OCI-LY3 (cell line): ENCODE measurements around the gene GLP1R.

ENCODE experiments used
- H2AFZ ChIP-seq: fragments of 200-600, 300-600 bp; shearing (Covaris generic); 2 replicates; pipeline ENCODE4 v1.6.0; 2014; ENCODE audit warnings: antibody characterized with exemption, low read depth, low read length
- H3K27ac ChIP-seq: fragments of 200-600, 300-600 bp; sonication (generic); 2 replicates; pipeline ENCODE4 v1.5.1; 2014; ENCODE audit warnings: mild to moderate bottlenecking, low read length, moderate library complexity, mixed read lengths
- H3K27me3 ChIP-seq: fragments of 200-600, 300-600 bp; sonication (generic); 2 replicates; pipeline ENCODE4 v1.6.1; 2014; ENCODE audit warnings: low read depth, low read length, mixed read lengths
- H3K36me3 ChIP-seq: fragments of 200-600, 300-600 bp; sonication (generic); replicated peaks from 2 replicates; pipeline ENCODE3; 2014; ENCODE audit warnings: low read depth, low read length, mixed read lengths
- H3K4me1 ChIP-seq: fragments of 300-600, 200-600 bp; sonication (generic); 2 replicates; pipeline ENCODE4 v1.6.1; 2014; ENCODE audit warnings: low read length, mixed read lengths
- H3K4me2 ChIP-seq: fragments of 200-600, 300-600 bp; sonication (generic); 2 replicates; pipeline ENCODE4 v1.6.1; 2014; ENCODE audit warnings: low read length, mixed read lengths
- H3K4me3 ChIP-seq: fragments of 300-600, 200-600 bp; sonication (generic); 2 replicates; pipeline ENCODE4 v1.5.1; 2014; ENCODE audit warnings: antibody characterized with exemption, mild to moderate bottlenecking, low read length, moderate library complexity
- H3K79me2 ChIP-seq: fragments of 300-600, 200-600 bp; shearing (Covaris generic); 2 replicates; pipeline ENCODE4 v1.6.1; 2014; ENCODE audit warnings: mild to moderate bottlenecking, low read length, mixed read lengths
- H3K9ac ChIP-seq: fragments of 300-600, 200-600 bp; shearing (Covaris generic); 2 replicates; pipeline ENCODE4 v1.6.0; 2014; ENCODE audit warnings: mild to moderate bottlenecking, low read length, moderate library complexity
- H3K9me3 ChIP-seq: fragments of 200-600, 300-600 bp; shearing (Covaris generic); 2 replicates; pipeline ENCODE4 v1.6.1; 2014; ENCODE audit warnings: low read length, mixed read lengths; ENCODE audit not compliant: insufficient read depth
- H4K20me1 ChIP-seq: fragments of 200-600, 300-600 bp; sonication (generic); 2 replicates; pipeline ENCODE4 v1.6.1; 2016; ENCODE audit warnings: low read length, mixed read lengths; ENCODE audit not compliant: insufficient read depth
- CTCF ChIP-seq: fragments of 200-600, 300-600 bp; sonication (generic); IDR thresholded peaks from 2 replicates; pipeline ENCODE4 v1.5.1; 2014; ENCODE audit warnings: antibody characterized with exemption, low read length, low read depth
- EZH2phosphoT487 ChIP-seq: fragments of 200-600 bp; shearing (Covaris generic); IDR thresholded peaks from 2 replicates; pipeline ENCODE4 v1.6.1; 2018; ENCODE audit warnings: antibody characterized with exemption, mixed run types, low read depth

Gene GLP1R

GRCh38 chr6:39041072-39041471 is 7.5 kb upstream of the GLP1R start:
- Histone ChIP-seq H3K4me1 (peaks cover 20% of the 10 kb centered on the region), H3K27me3 (peaks cover 39% of the 10 kb centered on the region), H4K20me1 (no peaks in the 10 kb centered on the region), H3K27ac (no peak overlapping the region), H3K4me3 (no peak overlapping the region; the same call in 1 of the 2 replicates), H3K36me3 (peaks cover 5% of the 10 kb centered on the region), H3K4me2 (peak overlapping the region; percentile 39), H2AFZ (no peak overlapping the region), H3K9ac (no peak overlapping the region), H3K9me3 (0 out of 2 replicates have a peak, but pooled peaks cover 8% of the 10 kb centered on the region), H3K79me2 (no peaks in the 10 kb centered on the region)
- TF ChIP-seq CTCF (no peak), EZH2phosphoT487 (no peak)

- Histone ChIP-seq H3K9ac (no peak overlapping the region), H4K20me1 (no peaks in the 10 kb centered on the region), H3K9me3 (0 out of 2 replicates have a peak, but pooled peaks cover 8% of the 10 kb centered on the region), H2AFZ (no peak overlapping the region), H3K79me2 (no peaks in the 10 kb centered on the region), H3K4me2 (no peak overlapping the region), H3K27ac (no peak overlapping the region), H3K27me3 (peaks cover 28% of the 10 kb centered on the region), H3K36me3 (peaks cover 5% of the 10 kb centered on the region), H3K4me1 (peaks cover 20% of the 10 kb centered on the region), H3K4me3 (no peak overlapping the region)
- no peak for TF ChIP-seq EZH2phosphoT487
- TF ChIP-seq CTCF, result no peak
Observed at GRCh38 chr6:39043776-39044175, 4.8 kb upstream of the GLP1R start.

GRCh38 chr6:39044181-39044580 is 4.4 kb upstream of the GLP1R start:
- H3K79me2 ChIP-seq, result no peaks in the 10 kb centered on the region
- peaks cover 25% of the 10 kb centered on the region for H3K27me3 ChIP-seq
- H3K4me3 ChIP-seq, result no peak overlapping the region
- TF ChIP-seq CTCF, result no peak
- no peak for TF ChIP-seq EZH2phosphoT487
- peaks cover 20% of the 10 kb centered on the region for H3K4me1 ChIP-seq
- H3K27ac ChIP-seq, result no peak overlapping the region
- H3K36me3 ChIP-seq, result peaks cover 5% of the 10 kb centered on the region
- no peak overlapping the region for H2AFZ ChIP-seq
- no peak overlapping the region for H3K9ac ChIP-seq
- H4K20me1 ChIP-seq, result no peaks in the 10 kb centered on the region
- H3K4me2 ChIP-seq, result no peak overlapping the region
- H3K9me3 ChIP-seq, result 0 out of 2 replicates have a peak, but pooled peaks cover 8% of the 10 kb centered on the region

- Histone ChIP-seq H4K20me1 (0 out of 2 replicates have a peak, but pooled peaks cover 3% of the 10 kb centered on the region), H2AFZ (no peak overlapping the region), H3K4me3 (no peak overlapping the region), H3K27me3 (peaks cover 34% of the 10 kb centered on the region), H3K9me3 (no peaks in the 10 kb centered on the region), H3K9ac (no peak overlapping the region), H3K4me1 (no peaks in the 10 kb centered on the region), H3K79me2 (no peaks in the 10 kb centered on the region), H3K27ac (no peak overlapping the region), H3K36me3 (no peaks in the 10 kb centered on the region), H3K4me2 (no peak overlapping the region)
- TF ChIP-seq EZH2phosphoT487, result no peak
- TF ChIP-seq CTCF, result no peak
Observed at GRCh38 chr6:39047434-39048327, 900 bp upstream of the GLP1R start.
